Right forelimb (tissue), 1 donor: ENCODE data around the gene HNRNPAB.
"Not testable (repeated sequence)": the region's sequence is repeated elsewhere in the genome, so short reads cannot be mapped to it uniquely, and the experiment has no call there.

Experiments
- DNase-seq: peaks from one replicate; pipeline ENCODE4 v3.0.0-alpha.2; 2018

The HNRNPAB gene

DNA sequence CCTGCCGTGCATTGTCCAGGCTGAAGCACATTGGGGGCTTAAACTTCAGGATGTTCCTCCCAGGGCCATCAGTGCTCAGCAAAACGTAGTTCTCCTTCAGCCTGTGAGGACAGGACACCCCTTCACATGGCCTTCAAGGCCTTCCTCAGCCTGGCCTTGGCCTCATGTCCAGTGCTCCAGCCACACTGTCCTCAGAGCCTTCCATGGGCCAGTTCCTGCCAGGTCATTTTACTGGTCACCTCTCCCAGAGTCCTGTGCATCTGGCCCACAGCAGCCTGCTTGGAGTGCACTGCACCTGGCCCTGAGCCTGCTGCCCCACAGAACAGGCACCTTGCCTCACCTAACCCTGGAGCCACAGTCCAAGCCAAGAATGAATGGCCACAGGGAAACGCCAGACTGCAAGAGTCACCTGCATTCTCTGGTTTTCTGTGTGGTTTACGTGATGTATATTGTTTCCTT is 8.7 kb downstream of the HNRNPAB start:
- DNase-seq = no peak

DNA sequence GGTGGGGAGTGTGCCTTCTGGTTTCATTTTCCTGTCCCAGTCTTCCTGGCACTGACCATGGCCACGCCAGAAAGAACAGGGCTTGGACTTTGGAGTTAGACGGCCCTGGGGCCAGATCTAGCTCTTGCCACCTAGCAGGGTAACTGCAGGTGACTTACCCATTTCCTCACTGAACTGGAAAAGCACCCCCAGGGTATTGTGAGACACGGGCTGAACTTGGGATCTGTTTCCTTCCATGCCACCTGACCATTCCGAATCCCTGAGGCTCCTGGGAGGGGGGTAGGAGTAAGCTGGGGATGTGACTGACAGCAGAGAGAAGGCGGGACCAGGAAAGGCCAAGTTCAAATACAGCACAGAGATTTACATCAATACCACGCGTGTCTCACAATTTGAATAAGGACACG is 9.4 kb downstream of the HNRNPAB start:
- DNase-seq = no peak

DNA sequence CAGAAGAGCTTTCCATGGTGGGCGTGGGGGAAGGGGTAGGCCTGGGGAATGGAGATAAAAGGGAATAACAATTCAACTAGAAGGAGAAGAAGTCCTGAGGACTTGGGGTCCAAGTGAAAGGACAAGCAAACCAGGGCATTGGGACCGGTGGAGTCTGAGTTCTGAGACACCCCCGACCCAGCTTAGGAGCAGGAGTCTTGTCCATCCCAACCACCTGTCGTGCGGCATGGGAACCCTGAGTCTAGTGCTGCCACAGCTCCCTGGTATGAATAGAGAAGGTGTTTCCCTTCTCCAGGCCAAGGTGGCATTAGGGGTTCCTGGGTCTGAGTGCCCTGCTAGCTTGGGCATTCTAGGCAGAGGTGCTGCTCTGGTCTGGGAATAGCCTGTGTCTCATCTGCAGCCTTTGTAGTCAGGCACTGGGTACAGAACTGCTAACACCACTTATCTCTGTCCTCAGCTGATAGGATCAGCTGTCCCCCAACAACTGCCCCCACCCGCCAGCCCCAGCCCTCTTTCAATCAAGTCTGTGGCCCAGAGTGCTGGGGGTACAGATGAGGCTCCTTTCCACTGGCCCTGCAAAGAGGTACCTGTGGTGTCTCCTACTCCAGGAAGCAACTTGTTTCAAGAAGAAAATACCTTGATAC is 9.9 kb downstream of the HNRNPAB start:
- DNase-seq = no peak

DNA sequence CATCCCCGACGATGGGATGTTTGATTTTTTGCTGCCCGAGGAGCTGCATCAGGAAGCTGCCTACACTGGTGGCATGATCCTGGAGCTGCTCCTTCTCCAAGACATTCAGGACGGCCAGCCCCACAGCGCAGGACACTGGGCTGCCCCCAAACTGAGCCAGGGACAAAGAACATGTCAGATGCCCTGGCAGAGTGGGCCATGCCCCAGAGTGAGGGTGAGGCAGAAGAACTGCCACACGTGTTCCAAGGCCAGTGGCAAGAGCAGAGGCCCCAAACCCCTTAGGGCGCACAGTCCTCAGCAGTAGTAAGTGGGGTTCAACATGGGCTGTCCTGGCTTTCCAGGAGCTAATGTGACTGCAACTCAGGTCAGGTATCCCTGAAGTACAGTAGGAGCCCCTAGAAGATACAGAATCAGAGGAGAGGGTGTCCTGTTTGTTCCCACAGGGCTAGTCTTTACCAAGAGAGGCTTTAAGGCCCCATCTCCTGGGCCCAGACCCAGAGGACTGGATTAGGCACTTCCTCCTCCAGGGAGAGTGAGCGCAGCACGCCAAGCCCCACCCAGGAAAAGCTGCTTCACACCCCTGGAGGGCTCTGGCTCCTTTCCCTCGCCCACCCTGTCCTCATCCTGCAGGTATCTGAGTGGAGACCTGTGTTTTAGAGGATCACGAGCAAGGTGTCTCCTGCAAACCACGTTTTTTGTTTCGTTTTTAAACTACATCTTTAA is 11.1 kb downstream of the HNRNPAB start:
- no peak for DNase-seq

DNA sequence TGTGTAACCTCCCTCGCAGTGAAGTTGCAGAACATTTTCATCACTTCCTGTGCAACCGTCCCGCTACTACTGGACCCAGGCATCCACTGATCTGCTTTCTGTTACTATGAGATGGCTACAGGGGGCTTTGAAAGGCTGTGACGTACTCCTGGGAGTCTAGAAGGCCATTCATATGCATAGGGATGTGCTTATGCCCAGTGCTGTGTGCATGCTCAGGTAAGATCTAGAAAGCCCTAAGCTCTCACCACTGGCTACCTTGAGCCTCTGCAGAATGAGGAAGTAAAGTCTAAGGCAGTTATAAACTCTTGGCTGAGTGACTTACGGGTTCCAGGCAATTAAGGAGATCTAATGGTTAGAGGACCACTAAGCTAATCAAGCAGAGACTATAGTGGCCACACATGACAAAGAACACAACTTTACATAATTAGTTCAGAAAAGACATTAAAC is 11.8 kb downstream of the HNRNPAB start:
- no peak for DNase-seq

DNA sequence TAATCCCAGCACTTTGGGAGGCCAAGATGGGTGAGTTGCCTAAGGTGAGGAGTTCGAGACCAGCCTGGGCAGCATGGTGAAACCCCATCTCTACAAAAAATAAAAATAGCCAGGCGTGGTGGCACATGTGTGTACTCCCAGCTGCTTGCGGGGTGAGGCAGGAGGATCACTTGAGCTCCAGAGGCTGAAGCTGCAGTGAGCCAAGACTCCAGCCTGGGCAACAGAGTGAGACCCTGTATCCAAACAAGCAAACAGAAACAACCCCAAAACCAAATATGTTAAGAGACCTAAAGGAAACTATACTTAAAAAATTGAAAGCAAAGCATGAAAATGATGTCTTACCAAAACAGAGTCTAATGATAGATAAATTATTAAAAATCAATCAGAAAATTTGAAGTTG is 12.4 kb downstream of the HNRNPAB start:
- DNase-seq = no peak

DNA sequence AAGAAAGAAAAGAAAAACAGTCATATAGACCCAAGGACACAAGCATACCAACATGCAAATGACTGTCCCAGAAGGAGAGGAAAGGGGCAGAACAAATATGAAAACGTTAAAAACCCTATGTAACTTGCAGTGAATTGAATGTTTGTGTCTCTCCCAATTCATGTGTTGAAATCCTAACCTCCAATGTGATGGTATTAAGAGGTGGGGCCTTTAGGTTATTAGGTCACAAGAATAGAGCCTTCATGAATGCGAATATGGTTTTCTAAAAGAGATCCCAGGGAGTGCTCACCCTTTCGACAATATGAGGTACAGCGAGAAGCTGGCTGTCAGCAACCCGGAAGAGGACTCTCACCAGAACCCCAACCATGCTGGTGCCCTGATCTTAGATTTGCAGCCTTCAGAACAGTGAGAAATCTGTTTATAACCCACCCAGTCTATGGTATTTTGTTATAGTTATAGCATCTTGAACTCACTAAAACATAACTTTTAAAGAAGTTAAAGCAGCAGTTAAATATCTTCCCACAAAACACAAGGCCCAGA is 14.0 kb downstream of the HNRNPAB start:
- DNase-seq = no peak

DNA sequence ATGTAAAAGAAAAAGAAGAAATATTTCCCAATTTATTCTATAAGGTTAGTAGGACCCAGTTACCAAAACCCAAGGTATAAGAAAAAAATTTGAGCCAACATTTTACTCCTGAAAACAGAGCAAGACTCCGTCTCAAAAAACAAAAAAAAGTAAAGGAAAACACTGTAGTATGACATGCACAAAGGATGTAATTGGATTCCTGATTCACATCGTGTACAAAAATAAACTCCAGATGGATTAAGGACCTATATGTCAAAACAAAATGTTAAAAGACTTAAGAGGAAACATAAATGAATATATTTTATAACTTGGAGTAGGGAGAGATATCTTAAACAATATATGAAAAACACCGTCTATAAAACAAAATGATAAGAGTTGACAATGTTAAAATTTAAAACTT is 14.5 kb downstream of the HNRNPAB start:
- DNase-seq = no peak

DNA sequence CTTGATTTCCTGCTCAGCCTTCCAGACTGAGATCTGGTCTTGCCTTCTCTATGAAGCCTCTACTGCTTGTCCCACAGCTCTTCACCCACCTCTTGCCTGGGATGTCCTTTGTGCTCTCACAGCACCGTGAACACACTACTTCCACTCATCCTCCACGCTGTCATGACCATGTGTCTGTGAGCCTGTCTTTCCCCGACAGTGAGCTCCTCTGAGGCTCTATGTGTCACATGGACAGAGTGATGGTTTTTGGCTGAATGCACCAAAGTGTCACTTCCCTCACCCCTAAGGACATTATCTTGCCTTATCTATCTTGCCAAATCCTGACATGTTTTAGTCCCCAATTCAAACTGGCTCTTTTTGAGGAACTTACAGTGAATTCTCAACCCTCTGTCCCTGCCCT is 16.9 kb downstream of the HNRNPAB start:
- no peak for DNase-seq

DNA sequence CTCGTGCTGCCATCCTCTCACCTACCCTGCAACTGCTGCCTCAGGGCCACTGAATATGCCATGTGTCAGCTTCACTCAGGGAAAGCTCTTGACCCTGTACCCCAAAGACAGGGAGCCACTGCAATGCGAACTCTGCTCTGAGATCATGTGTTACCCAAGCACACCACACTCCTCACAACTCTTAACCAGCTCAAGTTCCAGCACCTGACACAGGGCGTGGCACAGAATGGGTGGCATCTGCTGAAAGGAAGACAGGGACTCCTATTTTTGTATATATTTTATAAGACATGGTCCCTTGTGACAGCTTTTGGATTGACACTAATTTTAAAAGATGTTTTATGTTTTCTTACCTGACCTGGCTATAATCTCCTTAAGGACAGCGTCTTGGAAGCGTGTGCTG is 17.5 kb downstream of the HNRNPAB start:
- DNase-seq = no peak

DNA sequence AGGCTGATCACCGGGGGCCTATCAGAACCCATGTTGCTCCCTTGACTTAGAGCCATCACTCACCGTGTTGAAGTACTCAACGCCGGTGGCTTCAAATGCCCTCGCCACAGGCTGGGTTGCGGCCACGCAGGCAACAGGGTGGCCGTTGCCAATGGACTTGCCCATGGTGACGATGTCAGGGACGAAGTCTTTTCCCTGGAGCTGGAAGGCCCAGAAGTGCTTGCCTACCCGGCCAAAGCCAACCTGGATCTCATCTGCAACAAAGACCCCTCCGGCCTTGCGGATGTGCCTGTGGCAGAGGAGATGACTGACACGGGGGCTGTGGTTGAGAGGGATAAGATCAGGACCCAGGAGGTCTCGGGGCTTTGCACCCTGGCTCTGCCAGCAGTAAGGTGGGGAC is 18.0 kb downstream of the HNRNPAB start:
- DNase-seq = no peak

DNA sequence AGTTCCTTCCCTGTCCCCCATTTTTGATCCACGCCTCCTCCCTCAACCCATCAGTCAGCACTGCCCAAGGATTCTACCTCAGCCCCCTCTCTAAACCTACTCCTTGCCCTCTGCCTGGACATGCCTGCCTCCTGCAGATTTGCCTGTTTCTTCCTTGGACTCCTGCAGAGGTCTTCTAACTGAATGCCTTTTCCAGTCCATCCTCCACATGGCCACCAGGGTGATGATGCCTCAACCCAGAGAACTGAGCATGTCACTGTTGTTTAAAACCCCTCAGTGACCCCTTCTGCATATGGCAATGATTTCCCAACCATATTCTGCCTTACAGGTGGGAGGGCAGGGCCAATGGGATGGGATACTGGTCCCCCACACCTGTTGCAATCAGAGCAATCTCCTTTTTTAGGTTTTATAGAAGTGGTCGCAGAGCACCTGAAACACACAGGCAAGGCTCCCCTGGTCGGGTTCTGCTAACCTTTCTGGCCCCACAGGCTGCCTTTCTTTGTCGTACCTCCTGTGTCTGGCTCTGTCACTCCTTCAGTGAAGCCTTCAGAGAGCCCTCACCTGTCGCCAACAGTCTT is 19.0 kb downstream of the HNRNPAB start:
- DNase-seq = no peak

DNA sequence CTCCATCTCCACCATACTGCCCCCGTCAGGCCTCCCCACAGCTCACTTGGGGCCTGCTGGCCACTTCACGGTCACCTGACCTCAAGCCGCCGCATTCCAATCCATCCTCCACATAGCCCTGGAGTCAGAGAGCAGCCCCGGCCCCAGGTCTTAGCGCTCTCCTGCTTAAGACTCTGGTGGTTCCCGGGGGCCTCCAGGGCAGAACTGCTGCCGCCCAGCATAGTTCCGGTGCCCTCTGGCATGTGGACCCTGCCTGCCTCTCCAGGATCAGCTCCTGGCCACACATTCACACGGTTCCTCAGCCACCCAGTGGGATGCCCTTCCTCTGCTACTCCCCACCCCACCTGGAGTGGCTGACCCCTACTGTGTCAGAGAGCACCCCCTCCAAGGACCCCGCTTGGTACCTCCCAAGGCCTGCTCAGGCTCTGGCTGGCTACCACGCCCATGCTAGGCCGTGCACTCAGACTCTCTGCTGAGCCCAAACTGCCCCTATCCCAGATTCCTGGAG is 19.5 kb downstream of the HNRNPAB start:
- no peak for DNase-seq

DNA sequence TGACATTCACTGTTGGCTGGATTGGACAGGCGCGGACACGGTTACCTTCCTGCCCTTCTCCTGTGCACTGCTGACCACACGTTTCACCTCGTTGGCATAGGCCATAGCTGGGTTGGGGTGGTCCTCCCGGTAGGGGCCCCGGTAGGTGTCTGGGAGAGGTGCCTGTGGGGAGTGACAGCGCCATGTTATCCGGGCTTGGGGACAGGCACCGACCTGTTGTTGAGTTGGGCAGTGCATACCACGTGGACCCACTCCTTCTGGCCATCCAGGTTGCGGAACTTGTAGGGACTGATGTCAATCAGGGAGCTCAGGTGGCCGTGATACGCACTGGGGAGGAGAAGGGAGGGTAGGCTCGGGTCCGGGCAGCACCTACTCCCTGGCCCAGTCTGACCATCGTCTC is 20.1 kb downstream of the HNRNPAB start:
- no peak for DNase-seq

DNA sequence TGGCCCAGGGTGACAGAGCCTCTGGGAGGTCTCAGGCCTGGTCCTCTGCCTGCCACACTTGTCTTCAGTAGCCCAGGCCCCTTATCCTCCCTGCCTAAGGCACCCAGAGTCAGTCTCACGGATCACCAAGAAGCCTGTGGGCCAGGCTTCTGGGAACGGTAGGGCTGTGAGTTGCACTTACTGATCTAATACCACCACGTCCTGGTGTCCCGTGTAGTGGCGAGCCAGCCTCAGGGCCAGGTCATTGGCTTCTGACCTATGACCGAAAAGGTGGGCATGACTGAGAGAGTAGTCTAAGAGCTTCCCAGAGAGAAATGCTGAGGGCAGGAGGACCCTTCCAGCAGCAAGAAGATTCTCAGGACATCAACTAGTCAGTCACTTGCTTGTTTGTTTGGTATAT is 20.8 kb downstream of the HNRNPAB start:
- no peak for DNase-seq

DNA sequence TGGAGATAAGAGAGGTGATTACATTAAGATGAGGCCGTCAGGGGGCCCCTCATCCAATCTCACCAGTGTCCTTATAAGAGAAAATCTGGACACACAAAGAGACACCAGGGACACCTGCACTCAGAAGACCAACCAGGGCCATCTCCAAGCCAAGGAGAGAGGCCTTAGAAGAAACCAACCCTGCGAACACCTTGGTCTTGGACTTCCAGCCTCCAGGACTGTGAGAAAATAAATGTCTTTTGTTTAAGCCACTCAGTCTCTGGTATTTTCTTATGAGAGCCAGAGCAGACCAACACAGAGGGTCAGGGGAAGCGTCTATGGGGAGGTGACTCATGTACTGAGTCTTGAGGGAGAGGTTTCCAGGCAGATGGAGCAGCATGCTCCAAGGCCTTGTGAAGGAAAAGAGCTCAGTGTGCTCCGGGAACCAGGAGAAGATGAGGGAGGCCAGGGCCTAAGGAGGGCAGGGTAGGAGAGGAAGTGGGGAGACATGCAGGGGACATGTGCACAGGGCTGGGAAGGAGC is 22.9 kb downstream of the HNRNPAB start:
- no peak for DNase-seq

DNA sequence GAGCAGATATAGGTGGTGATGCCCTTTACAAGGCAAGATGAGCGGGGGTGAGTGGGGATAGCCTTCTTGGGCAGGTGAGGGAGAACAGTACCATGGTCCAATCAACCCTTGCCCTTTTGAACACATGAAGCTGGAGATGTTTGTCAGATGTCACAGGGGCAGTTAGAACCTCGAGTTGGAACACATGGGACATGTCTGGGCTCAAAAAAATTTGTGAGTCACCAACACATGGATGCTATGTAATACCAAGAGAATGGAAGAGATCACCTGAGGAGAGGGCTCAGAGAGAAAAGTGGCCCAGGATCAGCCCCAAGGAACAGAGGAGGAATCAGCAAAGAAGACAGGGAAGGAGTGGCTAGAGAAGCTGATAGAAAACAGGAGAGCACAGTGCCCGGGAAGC is 23.6 kb downstream of the HNRNPAB start:
- DNase-seq = no peak

DNA sequence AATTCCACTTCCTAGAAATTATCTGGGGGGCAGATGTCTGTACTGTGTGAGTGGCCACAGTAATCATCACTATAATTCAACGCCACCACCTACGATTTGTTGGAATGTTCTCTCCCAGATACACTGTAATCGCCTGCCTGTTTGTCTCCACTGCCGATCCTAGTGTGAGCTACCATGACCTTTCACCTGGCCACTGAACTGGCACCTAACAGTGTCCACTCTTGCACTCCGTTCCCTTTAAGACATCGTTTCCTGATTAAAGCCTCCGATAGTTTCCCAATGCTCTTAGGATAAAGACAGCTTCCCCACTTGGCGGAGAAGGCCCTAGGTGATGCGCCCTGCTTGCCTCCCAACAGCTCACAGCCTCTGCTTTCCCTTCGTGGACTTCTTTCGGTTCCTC is 24.3 kb downstream of the HNRNPAB start:
- no peak for DNase-seq

DNA sequence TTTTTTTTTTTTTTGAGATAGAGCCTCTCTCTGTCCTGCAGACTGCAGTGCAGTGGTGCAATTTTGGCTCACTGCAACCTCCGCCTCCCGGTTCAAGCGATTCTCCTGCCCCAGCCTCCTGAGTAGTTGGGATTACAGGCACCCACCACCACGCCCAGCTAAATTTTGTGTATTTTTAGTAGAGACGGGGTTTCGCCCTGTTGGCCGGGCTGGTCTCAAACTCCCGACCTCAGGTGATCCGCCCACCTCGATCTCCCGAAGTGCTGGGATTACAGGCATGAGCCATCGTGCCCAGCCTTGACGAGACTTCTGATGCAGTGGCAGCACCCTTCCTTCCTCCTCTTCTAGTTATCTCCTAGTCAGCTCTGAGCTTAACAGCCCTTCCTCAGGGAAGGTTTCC is 24.8 kb downstream of the HNRNPAB start:
- DNase-seq = not testable (repeated sequence)

DNA sequence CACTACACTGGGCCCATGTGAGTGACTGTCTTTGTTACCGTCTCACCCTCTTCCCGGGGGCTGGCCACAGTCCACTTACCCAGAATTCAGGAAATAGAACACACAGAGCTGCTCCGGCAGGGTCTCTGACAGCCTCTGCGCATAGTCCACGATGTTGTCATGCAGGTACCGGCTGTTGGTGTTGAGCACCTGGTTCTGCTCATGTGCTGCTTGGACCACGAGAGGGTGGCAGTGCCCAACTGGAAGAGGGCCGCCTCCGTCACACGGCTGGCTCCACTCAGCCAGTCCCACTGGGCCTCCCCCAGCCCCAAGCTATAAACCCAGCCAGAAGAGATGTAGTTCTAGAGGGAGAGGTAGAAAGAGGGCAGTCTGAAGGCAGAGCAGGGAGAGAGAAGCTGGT is 25.5 kb downstream of the HNRNPAB start:
- DNase-seq = no peak

DNA sequence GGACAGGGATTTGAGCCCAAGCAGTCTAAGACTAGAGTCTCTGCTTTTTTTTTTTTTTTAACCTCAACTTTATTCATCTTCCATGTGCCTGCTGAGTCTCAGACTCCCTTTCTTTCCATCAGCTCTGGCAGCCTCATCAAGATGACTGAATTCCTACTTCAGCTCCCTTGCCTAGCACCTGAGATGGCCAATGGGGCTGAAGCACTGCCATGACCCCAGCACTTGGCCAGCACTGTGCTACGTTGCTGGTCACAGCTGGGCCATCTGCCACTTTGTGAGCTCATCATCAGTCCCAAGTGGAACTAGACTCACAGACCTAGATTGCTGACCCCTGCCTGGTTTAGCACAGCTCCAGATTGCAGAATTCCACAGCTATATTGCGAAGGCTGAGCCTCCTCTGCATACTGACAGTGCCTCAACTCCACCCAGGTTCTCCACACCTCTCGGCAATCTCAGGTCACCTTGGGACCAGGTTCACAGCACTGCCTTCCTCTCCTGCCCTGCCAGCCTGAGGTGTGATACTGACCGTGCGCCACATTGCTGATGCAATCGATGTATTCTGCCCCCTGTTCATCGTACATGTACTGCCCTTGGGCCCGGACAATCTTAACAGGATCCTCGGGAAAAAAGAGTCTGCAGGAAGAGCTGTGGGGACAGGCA is 26.7 kb downstream of the HNRNPAB start:
- DNase-seq = no peak

DNA sequence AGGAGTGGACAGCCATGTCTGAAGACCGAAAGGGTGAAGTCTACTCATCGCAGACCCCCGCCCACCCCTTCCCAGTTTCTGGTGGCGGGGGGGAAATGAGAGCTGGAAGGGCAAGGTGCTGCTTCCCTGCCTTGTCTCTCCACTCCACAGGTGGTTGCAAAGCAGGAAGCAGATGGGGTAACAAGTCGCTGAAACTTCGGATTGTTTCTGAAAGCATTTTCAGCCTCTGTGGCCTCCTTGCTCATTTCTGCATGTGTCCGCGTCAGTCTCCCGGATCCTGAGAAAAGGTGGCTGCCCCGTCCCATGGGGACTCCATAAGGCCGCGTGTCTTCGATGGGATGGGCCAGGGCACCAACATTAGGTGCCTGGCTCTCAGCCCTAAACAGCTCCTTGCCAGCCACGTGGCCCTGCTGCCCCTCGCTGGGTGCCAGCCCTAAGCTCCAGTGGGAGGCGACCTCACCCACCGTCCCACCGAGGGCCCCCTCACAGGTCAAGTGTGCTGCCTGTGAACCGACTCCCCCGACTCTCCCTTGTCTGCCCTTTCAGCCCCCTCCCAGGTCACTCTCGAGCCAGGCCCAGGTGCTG is 27.3 kb downstream of the HNRNPAB start:
- DNase-seq = no peak
